Muscle layer of colon (tissue), 2 donors: ENCODE data around the gene TBC1D3G.
"Not testable (repeated sequence)": the region's sequence is repeated elsewhere in the genome, so short reads cannot be mapped to it uniquely, and the experiment has no call there.

Source experiments
- H3K27ac ChIP-seq: one replicate; pipeline ENCODE4 v1.7.0; 2013; ENCODE audit warnings: low read depth, mild to moderate bottlenecking, low read length, moderate library complexity
- H3K27me3 ChIP-seq, 2 donors: one replicate each; pipeline ENCODE4 v1.7.0; 2013; ENCODE audit warnings: low read length in 2 of 2, mild to moderate bottlenecking in 2 of 2; ENCODE audit not compliant: insufficient read depth in 2 of 2, control insufficient read depth in 1 of 2
- H3K36me3 ChIP-seq: one replicate; pipeline ENCODE4 v1.7.0; 2013; ENCODE audit warnings: mild to moderate bottlenecking, low read length; ENCODE audit not compliant: insufficient read depth
- H3K4me1 ChIP-seq: one replicate; pipeline ENCODE4 v1.7.0; 2013; ENCODE audit warnings: mild to moderate bottlenecking, low read length; ENCODE audit not compliant: insufficient read depth
- H3K4me3 ChIP-seq, 2 donors: one replicate each; pipeline ENCODE4 v1.7.0; 2013; ENCODE audit warnings: low read length in 2 of 2, low read depth in 1 of 2, mild to moderate bottlenecking in 1 of 2, moderate library complexity in 1 of 2
- H3K9ac ChIP-seq: one replicate; pipeline ENCODE4 v1.7.0; 2013; ENCODE audit warnings: low read length
- H3K9me3 ChIP-seq: one replicate; pipeline ENCODE4 v1.7.0; 2013; ENCODE audit warnings: mild to moderate bottlenecking, low read length
- donor health status: abdominal sarcoma.
- donor health status: Adenocarcinoma of cecum.

Gene TBC1D3G

DNA sequence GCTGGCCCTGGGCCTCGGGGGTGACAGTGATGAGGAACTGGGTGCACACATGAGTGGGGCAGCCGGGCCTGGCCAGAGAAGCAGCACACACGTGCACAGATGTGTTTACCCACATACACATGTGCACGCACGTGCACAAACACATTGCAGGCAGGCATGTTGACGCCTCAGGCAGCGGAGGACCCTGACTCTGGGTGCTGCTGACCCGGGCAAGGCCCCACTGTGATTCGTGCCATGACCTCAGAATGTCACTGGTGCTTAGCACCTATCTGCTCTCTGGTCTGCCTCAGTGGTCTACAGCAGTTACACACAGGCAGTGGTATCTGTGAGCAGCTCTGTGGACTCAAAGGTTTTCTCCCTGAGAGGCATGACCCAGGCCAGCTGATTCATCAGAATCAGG lies at the start of gene TBC1D3G:
TSS of gene TBC1D3G (plus strand) at position 301 of the 400 bp plus-strand sequence. CDS start 1,528 bp downstream, outside the sequence.
- not testable (repeated sequence) for H3K27me3 ChIP-seq, H3K4me1 ChIP-seq, H3K36me3 ChIP-seq, H3K9me3 ChIP-seq, H3K9ac ChIP-seq, H3K27ac ChIP-seq, H3K4me3 ChIP-seq

- not testable (repeated sequence) for H3K4me1 ChIP-seq, H3K9me3 ChIP-seq, H3K9ac ChIP-seq, H3K27ac ChIP-seq, H3K4me3 ChIP-seq, H3K27me3 ChIP-seq, H3K36me3 ChIP-seq
These were observed 40.4 kb upstream of the TBC1D3G start for GRCh38 chr17:36283256-36283655.

- not testable (repeated sequence) for H3K36me3 ChIP-seq, H3K4me1 ChIP-seq, H3K9ac ChIP-seq, H3K27me3 ChIP-seq, H3K9me3 ChIP-seq, H3K27ac ChIP-seq, H3K4me3 ChIP-seq
These were observed 39.5 kb upstream of the TBC1D3G start for GRCh38 chr17:36284219-36284618.

DNA sequence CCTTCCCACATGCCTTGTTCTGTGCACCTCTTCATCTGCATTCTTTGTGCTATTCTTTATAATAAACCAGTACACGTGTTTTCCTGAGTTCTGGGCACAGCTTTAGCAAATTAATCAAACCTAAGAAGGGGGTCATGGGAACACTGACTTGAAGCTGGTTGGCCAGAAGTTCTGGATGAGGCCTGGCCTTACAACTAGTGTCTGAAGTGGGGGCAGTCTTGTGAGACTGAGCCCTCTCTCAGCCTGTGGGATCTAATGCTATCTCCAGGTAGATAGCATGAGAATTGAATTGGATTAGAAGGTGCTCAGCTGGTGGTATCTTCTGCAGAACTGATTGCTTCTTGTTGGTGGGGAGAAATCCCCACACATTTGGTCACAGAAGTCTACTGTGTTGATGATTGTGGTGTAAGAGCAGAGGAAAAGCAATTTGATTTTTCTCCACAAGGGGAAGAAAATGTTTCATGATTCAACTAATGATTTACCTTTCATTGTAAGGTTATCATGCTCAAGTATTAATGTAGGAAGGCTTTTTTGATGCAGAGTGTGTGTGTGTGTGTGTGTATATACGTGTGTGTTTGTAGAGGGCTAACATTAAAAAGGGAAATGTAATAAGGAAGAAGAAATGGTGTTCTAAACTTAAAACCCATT lies 33.6 kb upstream of the TBC1D3G start:
- H3K36me3 ChIP-seq, H3K9me3 ChIP-seq, H3K9ac ChIP-seq, H3K4me3 ChIP-seq, H3K27me3 ChIP-seq, H3K27ac ChIP-seq, H3K4me1 ChIP-seq: not testable (repeated sequence)

GRCh38 chr17:36295161-36295560 lies 28.5 kb upstream of the TBC1D3G start:
- H3K27ac ChIP-seq, H3K36me3 ChIP-seq, H3K4me1 ChIP-seq, H3K9me3 ChIP-seq, H3K9ac ChIP-seq, H3K4me3 ChIP-seq, H3K27me3 ChIP-seq: not testable (repeated sequence)

DNA sequence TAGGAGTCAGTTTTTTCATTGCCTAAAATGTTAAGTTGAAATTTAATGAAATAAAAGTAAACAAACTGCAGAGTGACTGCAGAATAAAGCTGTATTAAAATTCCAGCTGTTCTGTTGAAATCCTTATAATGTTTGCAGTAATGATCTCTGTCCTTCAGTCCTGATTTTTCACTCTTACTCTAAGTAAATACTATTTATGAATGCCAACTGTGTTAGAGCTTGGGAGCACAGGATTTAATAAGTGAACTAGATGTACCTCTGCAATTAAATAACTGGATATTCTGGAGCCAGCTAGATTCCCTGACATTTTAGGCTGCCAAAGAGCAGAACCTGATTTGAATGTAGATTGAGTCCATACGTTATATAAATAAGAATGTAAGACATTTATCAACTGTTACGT lies 7.9 kb upstream of the TBC1D3G start:
- not testable (repeated sequence) for H3K9me3 ChIP-seq, H3K4me3 ChIP-seq, H3K27me3 ChIP-seq, H3K9ac ChIP-seq, H3K27ac ChIP-seq, H3K36me3 ChIP-seq, H3K4me1 ChIP-seq

- H3K4me1 ChIP-seq, H3K27me3 ChIP-seq, H3K4me3 ChIP-seq: not testable (repeated sequence)
These were observed 38.8 kb downstream of the TBC1D3G start for GRCh38 chr17:36362496-36362895.

GRCh38 chr17:36375938-36376337 lies 52.3 kb downstream of the TBC1D3G start:
- H3K4me3 ChIP-seq, H3K9ac ChIP-seq, H3K9me3 ChIP-seq, H3K27ac ChIP-seq, H3K36me3 ChIP-seq, H3K4me1 ChIP-seq, H3K27me3 ChIP-seq: not testable (repeated sequence)

More at GRCh38 chr17:36362496-36362895, 38.8 kb downstream of the TBC1D3G start:
- H3K9me3 ChIP-seq, H3K9ac ChIP-seq, H3K27ac ChIP-seq, H3K36me3 ChIP-seq: not testable (repeated sequence)
